ENCODE data around the gene GLI3.

Gene GLI3

GRCh38 chr7:42219447-42219846, 17.6 kb downstream of the GLI3 start:
- no CpG with 5 or more reads among the region's 3 CpGs for WGBS (ENCODE audit: extremely low coverage, insufficient coverage, insufficient read length)
- H3K27me3 ChIP-seq (ENCODE audit: insufficient read depth, low read length) = no peaks in the 10 kb centered on the region
- no peak overlapping the region for H2BK5ac ChIP-seq (ENCODE audit: low read depth, low read length, poor library complexity)

GRCh38 chr7:42218248-42218647, 18.8 kb downstream of the GLI3 start:
- H4K8ac ChIP-seq (ENCODE audit: low read depth, low read length) = no peak overlapping the region
- peaks cover 4% of the 10 kb centered on the region for H3K9me3 ChIP-seq (ENCODE audit: insufficient read depth, low read depth, low read length)
- no peaks in the 10 kb centered on the region for H3K79me1 ChIP-seq (ENCODE audit: low read length)
- H2AK5ac ChIP-seq (ENCODE audit: low read length) = no peak overlapping the region
- H3K27me3 ChIP-seq (ENCODE audit: insufficient read depth, low read length) = no peaks in the 10 kb centered on the region
- no peak overlapping the region for H3K4me3 ChIP-seq (ENCODE audit: low read depth, low read length)
- H2BK120ac ChIP-seq (ENCODE audit: insufficient read depth, low read length, poor library complexity) = no peak overlapping the region
- no peak overlapping the region for H4K91ac ChIP-seq (ENCODE audit: low read depth, low read length)
- H2BK5ac ChIP-seq (ENCODE audit: low read depth, low read length, poor library complexity) = no peak overlapping the region
- H3K36me3 ChIP-seq (ENCODE audit: control insufficient read depth in 1 of 2, insufficient read depth in 2 of 2, low read length in 2 of 2) = peaks cover 2 to 6% of the 10 kb centered on the region in 2 experiments
- no peak overlapping the region for H3K9ac ChIP-seq (ENCODE audit: low read length)
- no peak overlapping the region for H2BK12ac ChIP-seq (ENCODE audit: low read length)
- H3K18ac ChIP-seq (ENCODE audit: low read length) = no peak overlapping the region
- DNase-seq = no peak
- no CpG with 5 or more reads among the region's 2 CpGs for WGBS (ENCODE audit: extremely low coverage, insufficient coverage, insufficient read length)
- no peak overlapping the region for H4K12ac ChIP-seq (ENCODE audit: low read depth, low read length)
- H3K4me1 ChIP-seq (ENCODE audit: control insufficient read depth in 1 of 2, insufficient read depth in 2 of 2, low read length in 2 of 2) = peaks cover 9 to 12% of the 10 kb centered on the region in 2 experiments
- H2AFZ ChIP-seq (ENCODE audit: insufficient read depth, low read length, poor library complexity) = no peak overlapping the region
- H3K4ac ChIP-seq (ENCODE audit: low read depth, low read length) = no peak overlapping the region
- no peak overlapping the region for H3K14ac ChIP-seq (ENCODE audit: low read length)
- H3K27ac ChIP-seq (ENCODE audit: low read depth, low read length) = no peak overlapping the region
- H3K79me2 ChIP-seq (ENCODE audit: control insufficient read depth, insufficient read depth, low read length, poor library complexity) = no peaks in the 10 kb centered on the region
- H3K4me2 ChIP-seq (ENCODE audit: low read length) = no peak overlapping the region
- no peak overlapping the region for H3K23ac ChIP-seq (ENCODE audit: low read length)

More at GRCh38 chr7:42219447-42219846, 17.6 kb downstream of the GLI3 start:
- no peak for DNase-seq
- Histone ChIP-seq H3K9ac (ENCODE audit: low read length) (no peak overlapping the region), H3K4ac (ENCODE audit: low read depth, low read length) (no peak overlapping the region), H3K27ac (ENCODE audit: low read depth, low read length) (no peak overlapping the region), H3K4me1 (ENCODE audit: control insufficient read depth in 1 of 2, insufficient read depth in 2 of 2, low read length in 2 of 2) (peaks cover 9 to 12% of the 10 kb centered on the region in 2 experiments), H3K18ac (ENCODE audit: low read length) (no peak overlapping the region), H3K23ac (ENCODE audit: low read length) (no peak overlapping the region), H2AK5ac (ENCODE audit: low read length) (no peak overlapping the region), H3K4me3 (ENCODE audit: low read depth, low read length) (no peak overlapping the region), H2AFZ (ENCODE audit: insufficient read depth, low read length, poor library complexity) (no peak overlapping the region), H2BK12ac (ENCODE audit: low read length) (no peak overlapping the region), H3K14ac (ENCODE audit: low read length) (no peak overlapping the region), H4K91ac (ENCODE audit: low read depth, low read length) (no peak overlapping the region), H3K36me3 (ENCODE audit: control insufficient read depth in 1 of 2, insufficient read depth in 2 of 2, low read length in 2 of 2) (peaks cover 2 to 6% of the 10 kb centered on the region in 2 experiments), H4K8ac (ENCODE audit: low read depth, low read length) (no peak overlapping the region), H4K12ac (ENCODE audit: low read depth, low read length) (no peak overlapping the region), H3K4me2 (ENCODE audit: low read length) (no peak overlapping the region), H3K9me3 (ENCODE audit: insufficient read depth, low read depth, low read length) (peaks cover 4% of the 10 kb centered on the region), H2BK120ac (ENCODE audit: insufficient read depth, low read length, poor library complexity) (no peak overlapping the region), H3K79me1 (ENCODE audit: low read length) (no peaks in the 10 kb centered on the region), H3K79me2 (ENCODE audit: control insufficient read depth, insufficient read depth, low read length, poor library complexity) (no peaks in the 10 kb centered on the region)

GRCh38 chr7:42217548-42217947, 19.5 kb downstream of the GLI3 start:
- no peak overlapping the region for H2BK5ac ChIP-seq (ENCODE audit: low read depth, low read length, poor library complexity)
- DNase-seq = no peak
- peaks cover 9 to 12% of the 10 kb centered on the region in 2 experiments for H3K4me1 ChIP-seq (ENCODE audit: control insufficient read depth in 1 of 2, insufficient read depth in 2 of 2, low read length in 2 of 2)
- no peaks in the 10 kb centered on the region for H3K79me1 ChIP-seq (ENCODE audit: low read length)
- no peak overlapping the region for H3K14ac ChIP-seq (ENCODE audit: low read length)
- no peak overlapping the region for H4K12ac ChIP-seq (ENCODE audit: low read depth, low read length)
- no peaks in the 10 kb centered on the region for H3K79me2 ChIP-seq (ENCODE audit: control insufficient read depth, insufficient read depth, low read length, poor library complexity)
- no peak overlapping the region for H3K23ac ChIP-seq (ENCODE audit: low read length)
- H3K18ac ChIP-seq (ENCODE audit: low read length) = no peak overlapping the region
- H4K8ac ChIP-seq (ENCODE audit: low read depth, low read length) = no peak overlapping the region
- no peak overlapping the region for H3K4me3 ChIP-seq (ENCODE audit: low read depth, low read length)
- H3K9ac ChIP-seq (ENCODE audit: low read length) = no peak overlapping the region
- H3K4ac ChIP-seq (ENCODE audit: low read depth, low read length) = no peak overlapping the region
- H3K27me3 ChIP-seq (ENCODE audit: insufficient read depth, low read length) = no peaks in the 10 kb centered on the region
- peaks cover 2 to 6% of the 10 kb centered on the region in 2 experiments for H3K36me3 ChIP-seq (ENCODE audit: control insufficient read depth in 1 of 2, insufficient read depth in 2 of 2, low read length in 2 of 2)
- no peak overlapping the region for H3K4me2 ChIP-seq (ENCODE audit: low read length)
- no peak overlapping the region for H2BK12ac ChIP-seq (ENCODE audit: low read length)
- no peak overlapping the region for H3K27ac ChIP-seq (ENCODE audit: low read depth, low read length)
- H2AK5ac ChIP-seq (ENCODE audit: low read length) = no peak overlapping the region
- no peak overlapping the region for H2BK120ac ChIP-seq (ENCODE audit: insufficient read depth, low read length, poor library complexity)
- H4K91ac ChIP-seq (ENCODE audit: low read depth, low read length) = no peak overlapping the region
- WGBS (ENCODE audit: extremely low coverage, insufficient coverage, insufficient read length) = no CpG with 5 or more reads among the region's 5 CpGs
- peaks cover 4% of the 10 kb centered on the region for H3K9me3 ChIP-seq (ENCODE audit: insufficient read depth, low read depth, low read length)
- no peak overlapping the region for H2AFZ ChIP-seq (ENCODE audit: insufficient read depth, low read length, poor library complexity)

GRCh38 chr7:42217053-42217452, 20.0 kb downstream of the GLI3 start:
- Histone ChIP-seq H3K79me1 (ENCODE audit: low read length) (no peaks in the 10 kb centered on the region), H2AK5ac (ENCODE audit: low read length) (no peak overlapping the region), H2AFZ (ENCODE audit: insufficient read depth, low read length, poor library complexity) (no peak overlapping the region), H3K4me1 (ENCODE audit: control insufficient read depth in 1 of 2, insufficient read depth in 2 of 2, low read length in 2 of 2) (peaks cover 8 to 12% of the 10 kb centered on the region in 2 experiments), H2BK5ac (ENCODE audit: low read depth, low read length, poor library complexity) (no peak overlapping the region), H3K9me3 (ENCODE audit: insufficient read depth, low read depth, low read length) (peaks cover 4% of the 10 kb centered on the region), H4K8ac (ENCODE audit: low read depth, low read length) (no peak overlapping the region), H3K27me3 (ENCODE audit: insufficient read depth, low read length) (no peaks in the 10 kb centered on the region), H4K12ac (ENCODE audit: low read depth, low read length) (no peak overlapping the region), H3K23ac (ENCODE audit: low read length) (no peak overlapping the region), H3K79me2 (ENCODE audit: control insufficient read depth, insufficient read depth, low read length, poor library complexity) (no peaks in the 10 kb centered on the region), H3K36me3 (ENCODE audit: control insufficient read depth in 1 of 2, insufficient read depth in 2 of 2, low read length in 2 of 2) (peaks cover 2 to 6% of the 10 kb centered on the region in 2 experiments), H2BK120ac (ENCODE audit: insufficient read depth, low read length, poor library complexity) (no peak overlapping the region), H4K91ac (ENCODE audit: low read depth, low read length) (no peak overlapping the region), H3K14ac (ENCODE audit: low read length) (no peak overlapping the region), H3K18ac (ENCODE audit: low read length) (no peak overlapping the region), H2BK12ac (ENCODE audit: low read length) (no peak overlapping the region), H3K9ac (ENCODE audit: low read length) (no peak overlapping the region), H3K4ac (ENCODE audit: low read depth, low read length) (no peak overlapping the region), H3K4me3 (ENCODE audit: low read depth, low read length) (no peak overlapping the region), H3K27ac (ENCODE audit: low read depth, low read length) (no peak overlapping the region), H3K4me2 (ENCODE audit: low read length) (no peak overlapping the region)
- DNase-seq = no peak
- no CpG with 5 or more reads among the region's 6 CpGs for WGBS (ENCODE audit: extremely low coverage, insufficient coverage, insufficient read length)
